ENCODE data around the gene CYP1A1. TPM values are rescaled to one million over a fixed set of nuclear protein-coding genes. Genes with fewer than 3 reads are reported as not detected.

Gene CYP1A1
- total RNA-seq, 1 donor from 2014 or later, result 0.38 TPM

GRCh38 chr15:74722591-74722990, 2.7 kb downstream of the CYP1A1 start:
- Histone ChIP-seq H3K4me1 (peaks cover 17% of the 10 kb centered on the region), H3K36me3 (no peaks in the 10 kb centered on the region), H3K27me3 (ENCODE audit: low read depth) (peaks cover 6% of the 10 kb centered on the region), H3K27ac (no peak overlapping the region), H3K4me3 (no peak overlapping the region), H3K9me3 (no peaks in the 10 kb centered on the region)
- no peak for TF ChIP-seq CTCF (IDR thresholded peaks at IDR 0.05)
- DNase-seq, result no peak
- intact Hi-C loops (cut with DNase I), result no loop called here
- ATAC-seq, result no peak

- no peaks in the 10 kb centered on the region for H3K9me3 ChIP-seq
- DNase-seq, result no peak
- ATAC-seq, result no peak
- H3K27me3 ChIP-seq (ENCODE audit: low read depth), result no peaks in the 10 kb centered on the region
- H3K27ac ChIP-seq, result no peak overlapping the region
- intact Hi-C loops (cut with DNase I), result no loop called here
- TF ChIP-seq CTCF (IDR thresholded peaks at IDR 0.05), result no peak
- H3K4me3 ChIP-seq, result no peak overlapping the region
- H3K4me1 ChIP-seq, result no peaks in the 10 kb centered on the region
- H3K36me3 ChIP-seq, result no peaks in the 10 kb centered on the region
These were observed 8.7 kb downstream of the CYP1A1 start for GRCh38 chr15:74716651-74717050.

GRCh38 chr15:74712311-74712710, 13.0 kb downstream of the CYP1A1 start:
- H3K36me3 ChIP-seq, result no peaks in the 10 kb centered on the region
- no peaks in the 10 kb centered on the region for H3K27me3 ChIP-seq (ENCODE audit: low read depth)
- H3K4me3 ChIP-seq, result no peak overlapping the region
- DNase-seq, result no peak
- no peak for ATAC-seq
- H3K4me1 ChIP-seq, result no peaks in the 10 kb centered on the region
- TF ChIP-seq CTCF (IDR thresholded peaks at IDR 0.05), result no peak
- no peaks in the 10 kb centered on the region for H3K9me3 ChIP-seq
- no peak overlapping the region for H3K27ac ChIP-seq
- intact Hi-C loops (cut with DNase I), result no loop called here

GRCh38 chr15:74710319-74711094, 14.8 kb downstream of the CYP1A1 start:
- Histone ChIP-seq H3K27ac (peak overlapping the region; percentile 8), H3K4me3 (no peak overlapping the region), H3K27me3 (ENCODE audit: low read depth) (no peaks in the 10 kb centered on the region), H3K4me1 (no peaks in the 10 kb centered on the region), H3K9me3 (no peaks in the 10 kb centered on the region), H3K36me3 (no peaks in the 10 kb centered on the region)
- no peak for TF ChIP-seq CTCF (IDR thresholded peaks at IDR 0.05)
- DNase-seq (no peak), ATAC-seq (no peak)
- intact Hi-C loops (cut with DNase I), result no loop called here

- Histone ChIP-seq H3K36me3 (no peaks in the 10 kb centered on the region), H3K27ac (no peak overlapping the region), H3K4me3 (no peak overlapping the region), H3K4me1 (no peaks in the 10 kb centered on the region), H3K27me3 (ENCODE audit: low read depth) (no peaks in the 10 kb centered on the region), H3K9me3 (no peaks in the 10 kb centered on the region)
- no peak for TF ChIP-seq CTCF (IDR thresholded peaks at IDR 0.05)
- intact Hi-C loops (cut with DNase I), result no loop called here
- ATAC-seq, result no peak
- no peak for DNase-seq
These were observed 15.4 kb downstream of the CYP1A1 start for GRCh38 chr15:74709892-74710291.
